ENCODE measurements around the gene ZFAND5.

ZFAND5 gene

DNA sequence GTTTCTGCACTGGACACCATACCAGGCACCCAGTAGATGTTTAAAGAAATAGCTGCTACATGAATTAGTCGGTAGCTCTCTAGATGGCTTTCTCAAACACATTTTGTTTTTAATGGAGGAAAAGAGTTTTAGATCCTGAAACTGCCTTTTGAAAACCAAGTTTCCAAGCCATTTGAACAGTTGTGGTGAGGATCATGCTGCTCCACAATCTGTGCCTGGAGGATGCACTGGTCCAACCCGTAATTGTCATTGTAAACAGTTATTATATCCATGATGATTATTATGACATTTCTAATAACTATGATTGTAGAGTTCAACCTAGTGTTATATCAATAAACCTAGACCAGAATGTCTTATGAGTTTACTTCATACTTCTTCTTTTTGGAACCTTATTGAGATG is 35.9 kb upstream of the ZFAND5 start:
- H2AFZ ChIP-seq (ENCODE audit: low read length) = no peak overlapping the region
- TF ChIP-seq EZH2phosphoT487 (IDR thresholded peaks at IDR 0.05; ENCODE audit: borderline replicate concordance) = no peak
- TF ChIP-seq, protein P1, sequence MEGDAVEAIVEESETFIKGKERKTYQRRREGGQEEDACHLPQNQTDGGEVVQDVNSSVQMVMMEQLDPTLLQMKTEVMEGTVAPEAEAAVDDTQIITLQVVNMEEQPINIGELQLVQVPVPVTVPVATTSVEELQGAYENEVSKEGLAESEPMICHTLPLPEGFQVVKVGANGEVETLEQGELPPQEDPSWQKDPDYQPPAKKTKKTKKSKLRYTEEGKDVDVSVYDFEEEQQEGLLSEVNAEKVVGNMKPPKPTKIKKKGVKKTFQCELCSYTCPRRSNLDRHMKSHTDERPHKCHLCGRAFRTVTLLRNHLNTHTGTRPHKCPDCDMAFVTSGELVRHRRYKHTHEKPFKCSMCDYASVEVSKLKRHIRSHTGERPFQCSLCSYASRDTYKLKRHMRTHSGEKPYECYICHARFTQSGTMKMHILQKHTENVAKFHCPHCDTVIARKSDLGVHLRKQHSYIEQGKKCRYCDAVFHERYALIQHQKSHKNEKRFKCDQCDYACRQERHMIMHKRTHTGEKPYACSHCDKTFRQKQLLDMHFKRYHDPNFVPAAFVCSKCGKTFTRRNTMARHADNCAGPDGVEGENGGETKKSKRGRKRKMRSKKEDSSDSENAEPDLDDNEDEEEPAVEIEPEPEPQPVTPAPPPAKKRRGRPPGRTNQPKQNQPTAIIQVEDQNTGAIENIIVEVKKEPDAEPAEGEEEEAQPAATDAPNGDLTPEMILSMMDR (conservative IDR thresholded peaks at IDR 0.05; ENCODE audit: low read length) = no peak
- H3K9me2 ChIP-seq (replicated peaks; ENCODE audit: low read depth, low read length) = no peaks in the 10 kb centered on the region
- no peaks in the 10 kb centered on the region for H3K27me3 ChIP-seq (ENCODE audit: insufficient read depth, low read length, poor library complexity, severe bottlenecking)
- H3F3A ChIP-seq (ENCODE audit: low read depth) = no peaks in the 10 kb centered on the region
- no peaks in the 10 kb centered on the region for H3K79me2 ChIP-seq (ENCODE audit: insufficient read depth, low read length)
- H3K4me3 ChIP-seq (ENCODE audit: low read length, poor library complexity, severe bottlenecking) = no peak overlapping the region
- H4K20me1 ChIP-seq (ENCODE audit: insufficient read depth, low read length, poor library complexity, severe bottlenecking) = no peaks in the 10 kb centered on the region
- H3K36me3 ChIP-seq (ENCODE audit: insufficient read depth, low read length) = no peaks in the 10 kb centered on the region
- H3K9ac ChIP-seq (ENCODE audit: low read depth, low read length, poor library complexity, severe bottlenecking) = no peak overlapping the region
- H3K9me3 ChIP-seq (ENCODE audit: insufficient read depth, low read depth, low read length) = no peaks in the 10 kb centered on the region
- H3K4me2 ChIP-seq (ENCODE audit: low read depth, low read length, poor library complexity, severe bottlenecking) = no peak overlapping the region
- no peaks in the 10 kb centered on the region for H3K4me1 ChIP-seq (ENCODE audit: insufficient read depth, low read length, poor library complexity, severe bottlenecking)

DNA sequence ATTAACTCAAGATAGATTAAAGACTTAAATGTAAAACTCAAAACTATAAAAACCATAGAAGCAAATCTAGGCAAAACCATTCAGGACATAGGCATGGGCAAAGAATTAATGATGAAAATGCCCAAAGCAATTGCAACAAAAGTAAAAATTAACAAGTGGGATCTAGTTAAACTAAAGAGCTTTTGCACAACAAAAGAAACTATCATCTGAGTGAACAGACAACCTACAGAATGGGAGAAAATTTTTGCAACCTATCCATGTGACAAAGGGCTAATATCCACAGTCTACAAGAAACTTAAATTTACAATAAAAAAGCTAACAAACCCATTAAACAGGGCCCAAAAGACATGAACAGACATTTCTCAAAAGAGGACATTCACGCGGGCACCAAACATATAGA is 34.4 kb upstream of the ZFAND5 start:
- no peaks in the 10 kb centered on the region for H4K20me1 ChIP-seq (ENCODE audit: insufficient read depth, low read length, poor library complexity, severe bottlenecking)
- no peak overlapping the region for H2AFZ ChIP-seq (ENCODE audit: low read length)
- no peaks in the 10 kb centered on the region for H3K9me2 ChIP-seq (replicated peaks; ENCODE audit: low read depth, low read length)
- no peaks in the 10 kb centered on the region for H3K36me3 ChIP-seq (ENCODE audit: insufficient read depth, low read length)
- no peak for TF ChIP-seq EZH2phosphoT487 (IDR thresholded peaks at IDR 0.05; ENCODE audit: borderline replicate concordance)
- TF ChIP-seq, protein P1 (conservative IDR thresholded peaks at IDR 0.05; ENCODE audit: low read length) = no peak
- H3K79me2 ChIP-seq (ENCODE audit: insufficient read depth, low read length) = no peaks in the 10 kb centered on the region
- no peaks in the 10 kb centered on the region for H3F3A ChIP-seq (ENCODE audit: low read depth)
- H3K9me3 ChIP-seq (ENCODE audit: insufficient read depth, low read depth, low read length) = no peaks in the 10 kb centered on the region
- no peak overlapping the region for H3K4me2 ChIP-seq (ENCODE audit: low read depth, low read length, poor library complexity, severe bottlenecking)
- no peaks in the 10 kb centered on the region for H3K27me3 ChIP-seq (ENCODE audit: insufficient read depth, low read length, poor library complexity, severe bottlenecking)
- no peak overlapping the region for H3K4me3 ChIP-seq (ENCODE audit: low read length, poor library complexity, severe bottlenecking)
- no peaks in the 10 kb centered on the region for H3K4me1 ChIP-seq (ENCODE audit: insufficient read depth, low read length, poor library complexity, severe bottlenecking)
- no peak overlapping the region for H3K9ac ChIP-seq (ENCODE audit: low read depth, low read length, poor library complexity, severe bottlenecking)

DNA sequence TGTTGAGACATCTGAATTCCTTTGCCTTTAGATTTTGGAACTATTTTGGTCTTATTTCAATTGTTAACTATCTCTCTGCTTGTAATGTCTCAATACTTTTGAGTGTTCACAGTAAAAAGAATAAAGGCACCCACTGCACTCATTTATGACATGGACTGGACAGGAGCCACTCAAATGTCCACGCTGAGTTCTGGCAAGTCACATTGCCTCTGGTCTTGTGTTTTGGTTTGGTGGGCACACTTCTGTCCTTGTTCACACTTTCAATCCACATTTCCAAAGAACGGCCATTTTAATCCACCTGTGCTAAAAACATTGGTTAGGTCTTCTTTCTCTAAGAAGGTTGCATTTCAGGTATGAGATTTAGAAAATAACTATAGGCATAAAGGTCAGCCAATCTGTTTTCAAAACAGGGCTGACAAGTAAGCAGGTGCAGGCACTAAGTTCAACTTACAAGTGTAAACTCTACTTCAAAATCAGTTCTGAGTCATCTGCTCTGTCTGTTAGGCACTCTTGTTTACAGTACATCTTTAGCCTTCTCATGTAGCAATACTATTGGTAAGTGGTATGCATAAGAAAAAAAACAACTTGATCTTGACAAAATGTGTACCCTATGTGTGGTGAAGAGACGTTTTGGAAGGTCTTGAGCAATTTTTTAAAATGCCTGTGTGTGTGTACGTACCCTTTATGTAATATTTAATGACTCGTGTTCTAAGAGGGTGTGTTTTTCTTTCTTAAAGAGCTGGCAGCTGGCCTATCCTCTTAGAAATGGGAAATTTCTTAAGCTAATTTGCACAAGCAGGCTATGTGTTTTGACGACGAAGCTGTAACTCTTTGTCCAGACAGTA is 31.5 kb upstream of the ZFAND5 start:
- TF ChIP-seq, protein P1 (conservative IDR thresholded peaks at IDR 0.05; ENCODE audit: low read length) = no peak
- TF ChIP-seq EZH2phosphoT487 (IDR thresholded peaks at IDR 0.05; ENCODE audit: borderline replicate concordance) = no peak
- Histone ChIP-seq H3K36me3 (ENCODE audit: insufficient read depth, low read length) (no peaks in the 10 kb centered on the region), H4K20me1 (ENCODE audit: insufficient read depth, low read length, poor library complexity, severe bottlenecking) (no peaks in the 10 kb centered on the region), H3K4me1 (ENCODE audit: insufficient read depth, low read length, poor library complexity, severe bottlenecking) (no peaks in the 10 kb centered on the region), H3K27me3 (ENCODE audit: insufficient read depth, low read length, poor library complexity, severe bottlenecking) (no peaks in the 10 kb centered on the region), H3K79me2 (ENCODE audit: insufficient read depth, low read length) (no peaks in the 10 kb centered on the region), H3K4me2 (ENCODE audit: low read depth, low read length, poor library complexity, severe bottlenecking) (no peak overlapping the region), H3K4me3 (ENCODE audit: low read length, poor library complexity, severe bottlenecking) (no peak overlapping the region), H3F3A (ENCODE audit: low read depth) (no peaks in the 10 kb centered on the region), H3K9me2 (replicated peaks; ENCODE audit: low read depth, low read length) (no peaks in the 10 kb centered on the region), H3K9ac (ENCODE audit: low read depth, low read length, poor library complexity, severe bottlenecking) (no peak overlapping the region), H2AFZ (ENCODE audit: low read length) (no peak overlapping the region), H3K9me3 (ENCODE audit: insufficient read depth, low read depth, low read length) (no peaks in the 10 kb centered on the region)
